Fibroblast of mammary gland (primary cell): ENCODE data around the gene SEMG1.

Experiments used
- DNase-seq: peaks from one replicate; pipeline ENCODE4 v3.0.0-alpha.2; 2010; ENCODE audit warnings: low read depth
- H3K4me3 ChIP-seq: 2 replicates; pipeline ENCODE4 v1.5.1; 2011; ENCODE audit warnings: low read depth, mild to moderate bottlenecking, low read length, moderate library complexity; ENCODE audit not compliant: control insufficient read depth
- CTCF ChIP-seq: conservative IDR thresholded peaks from 2 replicates; pipeline ENCODE4 v1.5.1; 2011; ENCODE audit warnings: low read depth, low read length, inconsistent platforms; ENCODE audit not compliant: control insufficient read depth, insufficient read depth

The SEMG1 gene

GRCh38 chr20:45206725-45207124 is at the start of gene SEMG1:
SEMG1 (plus strand) TSS chr20:45207033; CDS start chr20:45207054, 21 bp downstream.
- no peak for TF ChIP-seq CTCF
- DNase-seq: no peak
- H3K4me3 ChIP-seq: no peak within 1 kb of the TSS

- peak; percentile 86 for DNase-seq
- no peak overlapping the region for H3K4me3 ChIP-seq
- TF ChIP-seq CTCF: no peak
Observed at GRCh38 chr20:45157962-45158361, 48.9 kb upstream of the SEMG1 start.

- no peak overlapping the region for H3K4me3 ChIP-seq
- DNase-seq: no peak
- no peak for TF ChIP-seq CTCF
Observed at GRCh38 chr20:45163083-45163803, 43.6 kb upstream of the SEMG1 start.

- H3K4me3 ChIP-seq: no peak overlapping the region
- no peak for TF ChIP-seq CTCF
- no peak for DNase-seq
Observed at GRCh38 chr20:45164906-45165305, 41.9 kb upstream of the SEMG1 start.

GRCh38 chr20:45173522-45173921 is 33.3 kb upstream of the SEMG1 start:
- H3K4me3 ChIP-seq: no peak overlapping the region
- DNase-seq: no peak
- no peak for TF ChIP-seq CTCF

GRCh38 chr20:45174434-45175364 is 32.1 kb upstream of the SEMG1 start, which contains the start of gene PI3:
PI3 (plus strand) TSS chr20:45174902; CDS start chr20:45174923, 21 bp downstream.
- no peak within 1 kb of the TSS for H3K4me3 ChIP-seq
- TF ChIP-seq CTCF: no peak
- DNase-seq: peak; percentile 37
